GM12878 (cell line): Measurements from ENCODE around the gene EFHC1. TPM values are rescaled to one million over a fixed set of nuclear protein-coding genes. Genes with fewer than 3 reads are reported as not detected.

Experiments
- RAD21 ChIP-seq: IDR thresholded peaks from 2 replicates; pipeline ENCODE4 v1.6.1; 2011; ENCODE audit warnings: mild to moderate bottlenecking, low read depth, low read length, moderate library complexity; ENCODE audit not compliant: insufficient read depth
- SPI1 ChIP-seq: IDR thresholded peaks from 2 replicates; pipeline ENCODE4 v1.6.1; 2011; ENCODE audit warnings: low read depth, mild to moderate bottlenecking, low read length, moderate library complexity, borderline replicate concordance; ENCODE audit not compliant: insufficient read depth
- TAF1 ChIP-seq: IDR thresholded peaks from 2 replicates; pipeline ENCODE4 v1.6.1; 2011; ENCODE audit warnings: mild to moderate bottlenecking, low read depth, low read length, borderline replicate concordance
- polyA plus RNA-seq, 11 experiments: library from polyadenylated mRNA; depleted of rRNA in 4 of 11; unstranded in 6 of 11; stranded (reverse) in 5 of 11; fragments of >200 nt; fragmentation: Nextera tagmentation in 4 of 11; fragmentation: Illumina TruSeq in 1 of 11; extraction: Ambion mirVana in 4 of 11; extraction: Trizol in 1 of 11; gene quantifications; 1 replicate in 1 of 11; 2 replicates in 10 of 11; pipeline versions ENCODE4 v1.2.1 to v1.2.3, GENCODE V29; 2011 to 2016; ENCODE audit warnings: inconsistent platforms in 2 of 11, missing spikeins in 2 of 11, low read depth in 1 of 11
- total RNA-seq, 4 experiments: library from RNA; depleted of rRNA in 3 of 4; stranded (reverse); fragments of >200 nt in 3 of 4; fragmentation: Illumina TruSeq in 1 of 4; extraction: Trizol in 1 of 4; gene quantifications; 2 replicates each; pipeline versions ENCODE4 v1.2.1 to v1.2.3, GENCODE V29; 2013 to 2021
- TF ChIP-seq, protein P1 (sequence below): fragments of 450-650 bp; IDR thresholded peaks from 2 replicates; pipeline ENCODE4 v1.6.1; 2017; ENCODE audit warnings: antibody characterized with exemption, mild to moderate bottlenecking, moderate library complexity
- TF ChIP-seq, protein P2 (sequence below): fragments of 450-650 bp; formaldehyde crosslinking; IDR thresholded peaks from 2 replicates; pipeline ENCODE4 v1.5.0; 2022; ENCODE audit warnings: mild to moderate bottlenecking, missing genetic modification characterization

Gene EFHC1
- total and polyA plus RNA-seq, 10 of the 15 experiments (the other 5 are each of a cell fraction or from before 2014, with no cell fraction given) = 5.5 to 14.5 (median 8.8) TPM

DNA sequence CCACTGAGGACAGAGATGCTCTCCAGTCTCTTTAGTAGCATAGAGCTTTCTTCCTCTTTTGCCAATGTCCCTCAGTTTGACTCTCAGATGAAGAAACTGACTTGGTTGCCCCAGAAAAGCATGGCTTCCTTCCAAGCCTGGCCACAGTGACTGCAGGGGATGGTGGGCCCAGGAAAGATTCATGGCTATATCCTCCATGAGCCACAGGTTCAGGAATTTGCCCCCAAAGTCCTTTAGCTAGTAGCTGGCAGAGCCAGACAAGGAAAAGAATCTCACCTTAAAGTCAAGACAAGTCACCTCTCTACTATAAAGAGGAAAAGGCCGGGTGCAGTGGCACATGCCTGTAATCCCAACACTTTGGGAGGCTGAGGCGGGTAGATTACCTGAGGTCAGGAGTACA, 113.3 kb downstream of the EFHC1 start (continued):
- TF ChIP-seq, protein P1, sequence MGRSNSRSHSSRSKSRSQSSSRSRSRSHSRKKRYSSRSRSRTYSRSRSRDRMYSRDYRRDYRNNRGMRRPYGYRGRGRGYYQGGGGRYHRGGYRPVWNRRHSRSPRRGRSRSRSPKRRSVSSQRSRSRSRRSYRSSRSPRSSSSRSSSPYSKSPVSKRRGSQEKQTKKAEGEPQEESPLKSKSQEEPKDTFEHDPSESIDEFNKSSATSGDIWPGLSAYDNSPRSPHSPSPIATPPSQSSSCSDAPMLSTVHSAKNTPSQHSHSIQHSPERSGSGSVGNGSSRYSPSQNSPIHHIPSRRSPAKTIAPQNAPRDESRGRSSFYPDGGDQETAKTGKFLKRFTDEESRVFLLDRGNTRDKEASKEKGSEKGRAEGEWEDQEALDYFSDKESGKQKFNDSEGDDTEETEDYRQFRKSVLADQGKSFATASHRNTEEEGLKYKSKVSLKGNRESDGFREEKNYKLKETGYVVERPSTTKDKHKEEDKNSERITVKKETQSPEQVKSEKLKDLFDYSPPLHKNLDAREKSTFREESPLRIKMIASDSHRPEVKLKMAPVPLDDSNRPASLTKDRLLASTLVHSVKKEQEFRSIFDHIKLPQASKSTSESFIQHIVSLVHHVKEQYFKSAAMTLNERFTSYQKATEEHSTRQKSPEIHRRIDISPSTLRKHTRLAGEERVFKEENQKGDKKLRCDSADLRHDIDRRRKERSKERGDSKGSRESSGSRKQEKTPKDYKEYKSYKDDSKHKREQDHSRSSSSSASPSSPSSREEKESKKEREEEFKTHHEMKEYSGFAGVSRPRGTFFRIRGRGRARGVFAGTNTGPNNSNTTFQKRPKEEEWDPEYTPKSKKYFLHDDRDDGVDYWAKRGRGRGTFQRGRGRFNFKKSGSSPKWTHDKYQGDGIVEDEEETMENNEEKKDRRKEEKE = no peak
- TF ChIP-seq, protein P2, sequence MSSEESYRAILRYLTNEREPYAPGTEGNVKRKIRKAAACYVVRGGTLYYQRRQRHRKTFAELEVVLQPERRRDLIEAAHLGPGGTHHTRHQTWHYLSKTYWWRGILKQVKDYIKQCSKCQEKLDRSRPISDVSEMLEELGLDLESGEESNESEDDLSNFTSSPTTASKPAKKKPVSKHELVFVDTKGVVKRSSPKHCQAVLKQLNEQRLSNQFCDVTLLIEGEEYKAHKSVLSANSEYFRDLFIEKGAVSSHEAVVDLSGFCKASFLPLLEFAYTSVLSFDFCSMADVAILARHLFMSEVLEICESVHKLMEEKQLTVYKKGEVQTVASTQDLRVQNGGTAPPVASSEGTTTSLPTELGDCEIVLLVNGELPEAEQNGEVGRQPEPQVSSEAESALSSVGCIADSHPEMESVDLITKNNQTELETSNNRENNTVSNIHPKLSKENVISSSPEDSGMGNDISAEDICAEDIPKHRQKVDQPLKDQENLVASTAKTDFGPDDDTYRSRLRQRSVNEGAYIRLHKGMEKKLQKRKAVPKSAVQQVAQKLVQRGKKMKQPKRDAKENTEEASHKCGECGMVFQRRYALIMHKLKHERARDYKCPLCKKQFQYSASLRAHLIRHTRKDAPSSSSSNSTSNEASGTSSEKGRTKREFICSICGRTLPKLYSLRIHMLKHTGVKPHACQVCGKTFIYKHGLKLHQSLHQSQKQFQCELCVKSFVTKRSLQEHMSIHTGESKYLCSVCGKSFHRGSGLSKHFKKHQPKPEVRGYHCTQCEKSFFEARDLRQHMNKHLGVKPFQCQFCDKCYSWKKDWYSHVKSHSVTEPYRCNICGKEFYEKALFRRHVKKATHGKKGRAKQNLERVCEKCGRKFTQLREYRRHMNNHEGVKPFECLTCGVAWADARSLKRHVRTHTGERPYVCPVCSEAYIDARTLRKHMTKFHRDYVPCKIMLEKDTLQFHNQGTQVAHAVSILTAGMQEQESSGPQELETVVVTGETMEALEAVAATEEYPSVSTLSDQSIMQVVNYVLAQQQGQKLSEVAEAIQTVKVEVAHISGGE (CRISPR knock-in tag) = no peak
- no peak for TF ChIP-seq TAF1
- TF ChIP-seq RAD21 = no peak
- no peak for TF ChIP-seq SPI1
